ENCODE results near the gene TMEM179.

TMEM179 gene

DNA sequence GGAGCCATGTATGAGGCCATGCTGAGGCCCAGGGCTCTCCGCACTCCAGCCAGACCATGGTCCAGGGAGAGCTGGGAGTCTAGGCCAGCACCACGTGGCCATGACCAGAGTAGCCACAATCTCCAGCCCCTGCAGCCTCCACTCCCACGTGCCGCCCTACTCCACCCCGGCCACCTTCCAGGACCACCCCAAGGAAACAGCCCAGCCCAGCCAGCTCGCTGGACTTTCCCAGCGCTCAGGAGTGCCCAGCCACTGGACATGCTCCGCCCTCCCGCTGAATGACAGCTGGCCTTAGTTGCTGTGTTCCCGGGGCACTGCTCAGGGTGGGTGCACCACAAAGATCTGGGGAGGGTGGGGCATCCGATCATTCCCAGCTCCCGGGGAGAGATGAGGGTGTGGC is 27.1 kb downstream of the TMEM179 start:
- TF ChIP-seq, protein P1, sequence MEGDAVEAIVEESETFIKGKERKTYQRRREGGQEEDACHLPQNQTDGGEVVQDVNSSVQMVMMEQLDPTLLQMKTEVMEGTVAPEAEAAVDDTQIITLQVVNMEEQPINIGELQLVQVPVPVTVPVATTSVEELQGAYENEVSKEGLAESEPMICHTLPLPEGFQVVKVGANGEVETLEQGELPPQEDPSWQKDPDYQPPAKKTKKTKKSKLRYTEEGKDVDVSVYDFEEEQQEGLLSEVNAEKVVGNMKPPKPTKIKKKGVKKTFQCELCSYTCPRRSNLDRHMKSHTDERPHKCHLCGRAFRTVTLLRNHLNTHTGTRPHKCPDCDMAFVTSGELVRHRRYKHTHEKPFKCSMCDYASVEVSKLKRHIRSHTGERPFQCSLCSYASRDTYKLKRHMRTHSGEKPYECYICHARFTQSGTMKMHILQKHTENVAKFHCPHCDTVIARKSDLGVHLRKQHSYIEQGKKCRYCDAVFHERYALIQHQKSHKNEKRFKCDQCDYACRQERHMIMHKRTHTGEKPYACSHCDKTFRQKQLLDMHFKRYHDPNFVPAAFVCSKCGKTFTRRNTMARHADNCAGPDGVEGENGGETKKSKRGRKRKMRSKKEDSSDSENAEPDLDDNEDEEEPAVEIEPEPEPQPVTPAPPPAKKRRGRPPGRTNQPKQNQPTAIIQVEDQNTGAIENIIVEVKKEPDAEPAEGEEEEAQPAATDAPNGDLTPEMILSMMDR (IDR thresholded peaks at IDR 0.05; ENCODE audit: insufficient read depth, low read depth, low read length, missing control alignments): no peak
- no peak for DNase-seq (ENCODE audit: low read depth)
- no peak overlapping the region for H3K4me3 ChIP-seq (ENCODE audit: low read length)

DNA sequence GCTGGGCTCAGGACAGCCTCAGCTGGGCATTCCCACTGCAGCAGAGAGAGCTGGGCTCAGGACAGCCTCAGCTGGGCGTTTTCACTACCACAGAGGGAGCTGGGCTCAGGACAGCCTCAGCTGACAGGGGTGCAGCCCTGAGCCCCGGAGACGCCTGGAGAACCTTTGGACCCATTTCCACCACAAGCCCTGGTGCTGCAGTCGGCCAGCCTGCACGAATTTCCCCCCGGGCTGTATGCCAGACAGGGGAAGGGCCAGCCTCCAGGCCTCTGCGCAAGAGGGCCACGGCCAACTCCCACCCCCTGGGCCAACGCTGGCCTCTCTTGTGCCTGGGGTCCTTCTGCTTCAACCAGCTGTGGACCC is 27.6 kb downstream of the TMEM179 start:
- H3K4me3 ChIP-seq (ENCODE audit: low read length): no peak overlapping the region
- TF ChIP-seq, protein P1 (IDR thresholded peaks at IDR 0.05; ENCODE audit: insufficient read depth, low read depth, low read length, missing control alignments): no peak
- DNase-seq (ENCODE audit: low read depth): no peak

DNA sequence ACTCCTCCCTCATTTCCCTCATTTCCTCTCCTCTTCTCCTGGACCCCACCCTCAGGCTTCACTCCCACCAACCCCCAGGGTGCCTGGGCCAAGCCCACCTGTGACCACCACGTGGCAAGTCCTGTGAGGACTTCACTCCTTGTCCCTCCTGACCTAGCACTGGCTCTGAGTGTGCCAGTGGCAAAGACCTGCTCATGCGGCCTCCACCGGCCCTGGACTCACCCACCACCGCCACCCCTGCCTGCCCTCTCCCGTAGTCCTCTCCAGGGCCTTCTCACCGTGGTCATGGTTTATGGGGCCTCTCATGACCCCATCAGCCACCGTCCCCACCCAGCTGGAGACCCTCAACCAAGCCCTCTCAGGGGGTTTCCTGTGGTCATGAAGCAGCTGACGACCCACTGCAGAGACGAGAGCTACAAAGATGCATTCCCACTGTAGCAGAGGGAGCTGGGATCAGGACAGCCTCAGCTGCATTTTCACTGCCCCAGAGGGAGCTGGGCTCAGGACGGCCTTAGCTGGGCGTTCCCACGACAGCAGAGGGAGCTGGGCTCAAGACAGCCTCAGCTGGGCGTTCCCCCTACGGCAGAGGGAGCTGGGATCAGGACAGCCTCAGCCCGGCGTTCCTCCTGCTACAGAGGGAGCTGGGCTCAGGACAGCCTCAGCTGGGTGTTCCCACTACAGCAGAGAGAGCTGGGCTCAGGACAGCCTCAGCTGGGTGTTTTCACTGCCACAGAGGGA is 28.2 kb downstream of the TMEM179 start:
- TF ChIP-seq, protein P1 (IDR thresholded peaks at IDR 0.05; ENCODE audit: insufficient read depth, low read depth, low read length, missing control alignments): no peak
- no peak for DNase-seq (ENCODE audit: low read depth)
- H3K4me3 ChIP-seq (ENCODE audit: low read length): no peak overlapping the region

DNA sequence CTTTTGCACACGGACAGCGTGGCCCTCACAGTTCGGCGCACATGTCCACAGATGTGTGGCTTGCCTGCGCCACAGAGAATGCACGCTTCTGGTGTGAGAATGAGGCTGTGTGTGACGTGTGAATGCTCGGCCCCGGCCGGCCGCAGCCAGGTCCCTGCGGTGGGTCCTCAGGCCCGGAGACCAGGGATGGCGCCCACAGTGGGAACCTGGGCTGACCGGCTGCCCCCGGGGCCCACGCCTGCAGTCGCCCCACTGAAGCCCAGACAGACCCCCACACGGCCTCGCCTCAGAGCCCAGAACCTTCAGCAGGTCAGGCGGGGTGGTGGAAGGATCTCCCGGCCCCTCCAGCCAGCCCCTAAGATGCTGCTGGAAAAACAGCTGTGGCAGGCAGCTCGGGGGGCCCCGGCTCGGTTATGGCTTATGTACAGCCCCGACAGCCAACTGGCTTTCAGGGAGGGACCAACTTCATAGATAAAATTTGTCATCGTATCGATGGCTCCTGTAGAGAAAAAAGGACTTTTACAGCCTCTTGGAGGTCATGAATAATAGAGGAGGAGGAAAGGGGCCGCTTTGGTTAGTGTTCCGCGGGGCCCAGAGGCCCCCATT is 29.5 kb downstream of the TMEM179 start:
- TF ChIP-seq, protein P1 (IDR thresholded peaks at IDR 0.05; ENCODE audit: insufficient read depth, low read depth, low read length, missing control alignments): no peak
- DNase-seq (ENCODE audit: low read depth): no peak
- no peak overlapping the region for H3K4me3 ChIP-seq (ENCODE audit: low read length)

DNA sequence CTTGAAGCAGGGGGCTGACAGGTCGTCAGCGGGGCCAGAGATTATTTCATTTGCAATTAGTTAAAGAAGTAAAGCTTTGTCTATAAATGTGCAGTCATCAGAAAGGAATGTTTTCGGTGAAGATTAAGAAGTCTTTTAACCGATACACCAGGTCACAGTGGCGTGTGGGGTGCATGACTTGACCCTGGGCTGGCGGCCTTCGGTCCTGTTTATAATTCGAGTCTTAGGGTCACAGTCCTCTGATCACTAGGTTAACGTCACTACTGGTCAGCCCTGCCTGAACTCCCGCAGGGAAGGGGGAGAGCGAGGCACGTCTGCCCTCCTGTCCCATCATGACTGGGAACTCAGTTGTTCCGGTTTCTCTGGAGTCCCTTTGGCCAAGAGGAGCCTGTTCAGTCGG is 30.0 kb downstream of the TMEM179 start:
- no peak for DNase-seq (ENCODE audit: low read depth)
- H3K4me3 ChIP-seq (ENCODE audit: low read length): no peak overlapping the region
- TF ChIP-seq, protein P1 (IDR thresholded peaks at IDR 0.05; ENCODE audit: insufficient read depth, low read depth, low read length, missing control alignments): no peak

DNA sequence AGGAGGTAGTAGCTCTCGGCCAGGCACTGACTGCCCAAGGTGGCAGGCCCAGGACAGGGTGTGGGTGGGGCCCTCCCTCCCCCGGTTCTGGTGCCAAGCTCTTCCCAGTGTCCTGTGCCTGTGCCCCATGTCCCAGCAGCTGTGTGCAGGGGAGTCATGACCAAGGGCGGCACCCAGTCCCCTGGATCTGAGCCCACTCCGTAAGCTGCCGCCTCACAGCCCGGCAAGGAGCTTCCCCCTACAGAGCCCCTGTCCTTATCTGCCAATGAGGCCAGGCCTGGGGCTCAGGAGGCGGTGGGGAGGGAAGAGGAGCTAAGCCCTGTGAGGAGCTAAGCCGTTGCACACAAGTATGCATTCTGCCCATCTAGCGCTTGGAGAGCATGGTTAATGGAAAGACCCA is 30.6 kb downstream of the TMEM179 start:
- TF ChIP-seq, protein P1 (IDR thresholded peaks at IDR 0.05; ENCODE audit: insufficient read depth, low read depth, low read length, missing control alignments): no peak
- no peak overlapping the region for H3K4me3 ChIP-seq (ENCODE audit: low read length)
- DNase-seq (ENCODE audit: low read depth): no peak

DNA sequence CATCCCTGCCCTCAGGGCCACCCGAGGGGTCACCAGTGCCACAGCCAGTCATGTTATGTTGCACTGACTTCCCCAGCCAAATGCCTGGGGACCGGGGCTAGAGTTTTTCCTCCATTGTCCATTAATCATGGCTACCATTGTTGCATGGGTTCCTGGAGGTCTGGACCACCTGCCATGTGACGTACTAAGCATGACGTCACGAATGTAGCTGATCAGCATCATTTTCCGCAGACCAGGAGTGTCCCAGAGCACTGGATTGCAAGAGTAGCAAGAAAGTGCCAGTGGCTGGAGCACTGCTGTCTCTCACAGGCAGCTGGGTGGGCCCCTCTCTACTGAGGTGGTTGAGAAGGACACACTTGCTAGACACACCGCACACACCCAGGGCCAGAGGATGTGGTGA is 31.9 kb downstream of the TMEM179 start:
- DNase-seq (ENCODE audit: low read depth): no peak
- H3K4me3 ChIP-seq (ENCODE audit: low read length): no peak overlapping the region
- TF ChIP-seq, protein P1 (IDR thresholded peaks at IDR 0.05; ENCODE audit: insufficient read depth, low read depth, low read length, missing control alignments): no peak

All from epithelial cell of esophagus (primary cell).